ENCODE data around the gene KDM2B.

GRCh38 chr12:121470751-121471150 is 110.1 kb downstream of the KDM2B start:
- TF ChIP-seq CTCF (IDR thresholded peaks at IDR 0.05) = no peak
- no peak for TF ChIP-seq EP300 (IDR thresholded peaks at IDR 0.05)
- TF ChIP-seq POLR2A (IDR thresholded peaks at IDR 0.05; ENCODE audit: low read depth) = no peak
- no peak for TF ChIP-seq POLR2AphosphoS5 (IDR thresholded peaks at IDR 0.05)

Measured in esophagus muscularis mucosa (tissue), 4 donors.